GM19240 (cell line): ENCODE results near the gene KCNT2.

Source experiments
- DNase-seq: peaks from one replicate; pipeline ENCODE4 v3.0.0; 2011; ENCODE audit warnings: low spot score; ENCODE audit not compliant: insufficient read length

KCNT2 gene

GRCh38 chr1:196401452-196401833, 206.8 kb downstream of the KCNT2 start:
- DNase-seq, result no peak

GRCh38 chr1:196400478-196401451, 207.5 kb downstream of the KCNT2 start:
- DNase-seq, result no peak

- no peak for DNase-seq
Observed at GRCh38 chr1:196399713-196400112, 208.5 kb downstream of the KCNT2 start.

GRCh38 chr1:196393742-196394141, 214.5 kb downstream of the KCNT2 start:
- DNase-seq, result no peak

GRCh38 chr1:196393282-196393681, 215.0 kb downstream of the KCNT2 start:
- no peak for DNase-seq

- no peak for DNase-seq
Observed at GRCh38 chr1:196387766-196388165, 220.5 kb downstream of the KCNT2 start.

GRCh38 chr1:196385109-196385508, 223.1 kb downstream of the KCNT2 start:
- no peak for DNase-seq

GRCh38 chr1:196382383-196382782, 225.9 kb downstream of the KCNT2 start:
- no peak for DNase-seq

- DNase-seq, result no peak
Observed at GRCh38 chr1:196381544-196381943, 226.7 kb downstream of the KCNT2 start.

GRCh38 chr1:196380316-196380715, 227.9 kb downstream of the KCNT2 start:
- DNase-seq, result no peak

GRCh38 chr1:196377811-196378210, 230.4 kb downstream of the KCNT2 start:
- DNase-seq, result no peak

- no peak for DNase-seq
Observed at GRCh38 chr1:196376630-196377328, 231.5 kb downstream of the KCNT2 start.

GRCh38 chr1:196373798-196374197, 234.4 kb downstream of the KCNT2 start:
- no peak for DNase-seq

- DNase-seq, result no peak
Observed at GRCh38 chr1:196372896-196373536, 235.2 kb downstream of the KCNT2 start.

GRCh38 chr1:196367838-196368237, 240.4 kb downstream of the KCNT2 start:
- no peak for DNase-seq

GRCh38 chr1:196366817-196367495, 241.3 kb downstream of the KCNT2 start:
- DNase-seq, result no peak

GRCh38 chr1:196361112-196361714, 247.0 kb downstream of the KCNT2 start:
- no peak for DNase-seq

GRCh38 chr1:196357913-196358312, 250.3 kb downstream of the KCNT2 start:
- no peak for DNase-seq

GRCh38 chr1:196355206-196355786, 252.9 kb downstream of the KCNT2 start:
- no peak for DNase-seq

- DNase-seq, result no peak
Observed at GRCh38 chr1:196344453-196344852, 263.8 kb downstream of the KCNT2 start.

GRCh38 chr1:196324345-196324744, 283.9 kb downstream of the KCNT2 start:
- DNase-seq, result no peak
